Brain pericyte (primary cell): ENCODE measurements around the gene TFG.

ENCODE experiments used
- DNase-seq: peaks from one replicate; pipeline ENCODE4 v3.0.0-alpha.2; 2012; ENCODE audit warnings: low read depth, low spot score

Gene TFG

GRCh38 chr3:100754563-100755334, 45.5 kb downstream of the TFG start:
- DNase-seq = no peak

- no peak for DNase-seq
Measured at GRCh38 chr3:100756441-100756840, 47.1 kb downstream of the TFG start.

DNA sequence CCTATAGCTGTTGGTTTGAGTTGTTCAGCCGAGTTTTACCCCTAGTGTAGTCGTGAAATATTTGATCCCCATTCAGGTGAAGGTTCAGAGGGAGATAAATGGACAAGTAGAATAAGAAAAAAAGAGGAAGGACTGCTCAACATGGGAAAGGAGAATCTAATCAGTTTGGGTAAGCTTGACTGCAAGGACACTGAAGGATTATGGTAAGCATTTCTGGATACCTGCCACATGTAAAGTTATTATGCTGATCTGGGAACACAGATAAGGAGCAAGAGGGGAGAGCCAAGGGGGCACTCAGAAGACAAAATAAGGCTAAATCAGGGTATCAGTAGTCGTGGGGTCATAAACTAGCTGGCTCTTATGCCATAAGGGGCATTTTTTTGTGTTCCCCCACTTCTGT, 49.9 kb downstream of the TFG start:
- DNase-seq = no peak

GRCh38 chr3:100759950-100760349, 50.7 kb downstream of the TFG start:
- DNase-seq = no peak

DNA sequence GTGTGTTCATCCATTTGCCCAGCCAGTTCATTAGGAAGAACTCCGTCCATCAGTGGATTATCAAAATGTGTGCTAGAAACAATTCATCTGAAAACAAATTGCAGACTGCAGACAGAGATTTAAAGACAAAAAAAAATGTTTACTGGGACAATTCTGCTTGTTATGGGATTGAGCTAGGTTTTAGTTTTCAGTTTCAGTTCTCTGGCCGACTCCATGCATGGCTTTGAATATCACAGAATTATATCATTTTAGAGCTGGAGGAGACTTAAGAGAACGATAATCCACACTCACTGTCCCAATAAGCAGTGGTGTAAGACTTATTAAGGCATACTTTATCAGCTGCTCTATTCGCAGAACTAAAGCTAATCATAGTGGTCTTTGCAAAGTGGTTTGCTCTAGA, 51.1 kb downstream of the TFG start:
- no peak for DNase-seq

DNA sequence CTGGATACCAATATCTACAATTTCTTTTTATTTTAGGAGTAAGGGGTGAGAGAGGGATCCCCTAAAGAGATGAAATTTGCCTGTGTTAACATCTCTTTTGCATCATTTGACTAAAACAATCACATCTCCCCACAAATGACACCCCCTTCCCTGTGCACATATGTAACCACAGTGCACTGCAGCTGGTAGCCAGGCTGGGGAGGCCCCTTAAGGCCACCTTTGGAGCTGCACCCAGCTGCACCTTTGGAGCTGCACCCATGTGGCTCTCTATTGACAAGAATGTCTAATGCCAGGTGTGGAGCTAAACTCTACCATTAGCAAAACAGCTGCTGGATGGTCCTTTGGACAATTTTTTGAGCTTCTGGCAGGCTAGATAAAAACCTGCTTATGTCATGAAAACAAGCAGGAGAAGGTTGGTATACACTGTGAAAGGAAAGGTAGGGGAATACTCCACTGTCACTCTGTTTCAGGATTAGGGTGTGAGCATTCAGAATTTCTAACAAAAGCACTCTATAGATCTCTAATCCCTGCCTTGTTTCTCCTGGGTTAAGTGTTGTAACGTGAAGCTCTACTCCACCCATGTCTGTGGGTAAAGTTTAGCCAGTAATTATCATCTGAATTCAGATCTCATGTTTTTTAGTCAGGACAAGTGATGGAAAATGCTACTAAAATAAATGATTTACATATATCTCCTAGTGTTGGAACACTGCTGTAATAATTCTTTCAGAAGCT, 52.1 kb downstream of the TFG start:
- DNase-seq = no peak

- no peak for DNase-seq
Measured at GRCh38 chr3:100761951-100762350, 52.7 kb downstream of the TFG start.

- no peak for DNase-seq
Measured at GRCh38 chr3:100765437-100765975, 56.2 kb downstream of the TFG start.

- DNase-seq = no peak
Measured at GRCh38 chr3:100766069-100766468, 56.8 kb downstream of the TFG start.

GRCh38 chr3:100769693-100770092, 60.4 kb downstream of the TFG start:
- no peak for DNase-seq

GRCh38 chr3:100775226-100775625, 65.9 kb downstream of the TFG start:
- no peak for DNase-seq

DNA sequence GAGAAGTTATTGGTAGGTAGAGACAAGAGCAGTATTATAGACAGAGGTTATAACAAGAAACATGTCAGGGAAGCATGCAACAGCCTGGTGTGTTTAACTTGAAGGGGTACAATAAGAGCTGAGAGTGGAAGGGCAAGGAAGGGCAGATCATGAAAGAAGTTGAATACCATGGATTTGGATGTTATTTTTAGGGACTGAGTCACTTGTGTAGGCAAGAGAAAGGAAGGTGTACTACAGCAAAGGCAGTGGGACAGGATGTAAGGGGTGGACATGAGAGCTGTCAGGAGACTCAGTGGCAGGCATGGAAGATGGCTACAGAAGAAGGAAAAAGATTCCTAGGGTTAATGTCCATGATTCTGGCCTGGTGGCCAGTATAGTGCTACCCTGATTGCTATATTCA, 66.4 kb downstream of the TFG start:
- no peak for DNase-seq

- DNase-seq = no peak
Measured at GRCh38 chr3:100776097-100776729, 66.9 kb downstream of the TFG start.

DNA sequence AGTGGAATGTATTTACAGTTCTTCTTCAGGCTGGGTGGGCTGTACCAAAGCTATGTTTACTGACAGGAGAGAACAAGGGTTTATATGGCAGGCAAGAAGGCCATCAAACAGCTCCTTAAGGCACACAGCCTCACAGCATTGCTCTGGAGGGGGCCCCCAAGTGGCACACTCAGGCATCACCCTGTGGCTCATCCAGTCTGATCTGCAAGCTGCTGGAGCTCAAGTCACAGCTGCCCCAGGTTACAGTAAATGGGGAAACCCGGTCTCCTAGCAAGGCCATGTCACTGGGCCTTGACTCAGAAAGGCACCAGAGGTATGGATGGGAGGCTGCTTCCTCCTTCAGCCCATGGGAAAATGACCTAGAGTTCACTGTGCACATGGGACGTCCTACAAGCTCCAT, 67.5 kb downstream of the TFG start:
- no peak for DNase-seq

DNA sequence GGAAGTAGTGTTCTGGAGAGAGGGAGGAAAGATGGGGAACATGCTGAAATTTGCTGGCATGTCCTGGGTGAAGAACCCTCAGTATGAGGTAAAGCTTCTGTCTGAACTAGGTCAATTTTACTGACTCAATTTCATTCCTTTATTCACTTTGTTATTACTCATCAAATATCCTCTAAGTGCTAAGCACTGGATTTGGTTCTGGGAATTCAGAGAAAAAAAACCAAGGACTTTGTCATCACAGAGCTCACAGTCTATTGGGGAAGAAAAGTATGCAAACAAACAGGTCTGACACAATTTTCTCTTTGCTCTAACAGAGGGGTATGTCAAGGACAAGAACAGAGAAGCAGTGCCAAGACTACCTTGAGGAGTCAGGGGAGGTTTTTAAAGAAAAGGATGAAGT, 68.0 kb downstream of the TFG start:
- DNase-seq = no peak

DNA sequence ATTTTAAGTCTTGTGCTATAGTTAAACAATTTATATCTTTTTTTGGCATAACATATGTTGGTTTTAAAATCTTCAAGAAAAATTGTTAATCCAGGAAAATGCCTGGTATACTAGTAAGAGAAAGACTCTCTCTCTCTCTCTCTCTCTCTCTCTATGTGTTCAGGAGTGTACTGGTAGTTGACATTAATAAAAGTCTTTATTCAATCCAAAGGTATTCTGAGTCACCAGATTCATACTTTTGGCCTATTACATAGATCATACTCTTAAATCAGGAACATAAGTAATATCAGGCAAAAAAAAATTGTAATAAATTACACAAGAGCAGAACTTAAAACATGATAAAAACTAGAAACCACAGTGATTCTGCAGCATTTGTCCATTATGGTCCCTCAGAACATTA, 70.2 kb downstream of the TFG start:
- no peak for DNase-seq

GRCh38 chr3:100780071-100780622, 70.9 kb downstream of the TFG start:
- DNase-seq = no peak

DNA sequence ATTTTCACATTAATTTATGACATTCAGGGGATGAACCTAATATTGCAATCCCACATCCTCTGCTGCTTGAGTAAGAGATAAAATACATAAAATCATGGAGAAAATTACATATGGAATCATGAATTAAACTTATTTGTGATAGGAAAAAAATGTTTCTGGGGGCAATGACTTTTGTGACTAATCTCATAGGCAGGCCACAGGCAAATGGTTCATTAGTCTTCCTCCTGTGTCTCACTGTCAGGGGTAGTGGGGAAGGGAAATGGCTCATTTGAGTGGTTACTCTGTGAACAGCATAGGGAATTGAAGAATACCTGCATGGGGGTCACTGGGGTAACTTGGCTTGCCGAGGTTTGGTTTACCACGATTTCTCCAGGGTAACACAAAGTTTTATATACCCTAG, 72.0 kb downstream of the TFG start:
- no peak for DNase-seq

- no peak for DNase-seq
Measured at GRCh38 chr3:100782348-100782747, 73.1 kb downstream of the TFG start.

- no peak for DNase-seq
Measured at GRCh38 chr3:100782906-100783305, 73.6 kb downstream of the TFG start.

GRCh38 chr3:100783619-100784018, 74.3 kb downstream of the TFG start:
- DNase-seq = no peak

GRCh38 chr3:100789579-100789978, 80.3 kb downstream of the TFG start:
- no peak for DNase-seq
